Dermis microvascular lymphatic vessel endothelial cell (primary cell): ENCODE data around the gene RAD51B. TPM values are rescaled to one million over a fixed set of nuclear protein-coding genes. Genes with fewer than 3 reads are reported as not detected.

Experiments used
- DNase-seq, 2 donors: peaks; one replicate each; pipeline versions ENCODE4 v3.0.0 to v3.0.0-alpha.2; 2010; ENCODE audit warnings: low read depth in 2 of 2
- total RNA-seq: library from RNA; depleted of rRNA; stranded (reverse); fragments of >200 nt; gene quantifications from 2 replicates; pipeline ENCODE4 v1.2.1, GENCODE V29; 2014

RAD51B gene
- total RNA-seq, 1 donor from 2014 or later, result 9.2 TPM

- DNase-seq, result no peak
Measured at GRCh38 chr14:68542346-68542745, 722.8 kb downstream of the RAD51B start.

- no peak for DNase-seq
Measured at GRCh38 chr14:68543516-68543915, 723.9 kb downstream of the RAD51B start.

- no peak for DNase-seq
Measured at GRCh38 chr14:68544081-68544892, 724.7 kb downstream of the RAD51B start.

- DNase-seq, result no peak
Measured at GRCh38 chr14:68546839-68547238, 727.3 kb downstream of the RAD51B start.

- DNase-seq, result no peak
Measured at GRCh38 chr14:68547305-68548193, 728.0 kb downstream of the RAD51B start.

- no peak for DNase-seq
Measured at GRCh38 chr14:68548194-68549076, 728.9 kb downstream of the RAD51B start.

- DNase-seq, result peak; percentile 41 to 55
Measured at GRCh38 chr14:68550338-68550715, 730.7 kb downstream of the RAD51B start.

GRCh38 chr14:68551045-68551683 is 731.6 kb downstream of the RAD51B start:
- no peak for DNase-seq

GRCh38 chr14:68552075-68552474 is 732.5 kb downstream of the RAD51B start:
- no peak for DNase-seq

- DNase-seq, result peak in 1 of 2 donors; percentile 78
Measured at GRCh38 chr14:68552602-68553001, 733.0 kb downstream of the RAD51B start.

- no peak for DNase-seq
Measured at GRCh38 chr14:68553311-68553710, 733.7 kb downstream of the RAD51B start.

- no peak for DNase-seq
Measured at GRCh38 chr14:68554231-68554630, 734.7 kb downstream of the RAD51B start.

GRCh38 chr14:68556253-68556652 is 736.7 kb downstream of the RAD51B start:
- no peak for DNase-seq

GRCh38 chr14:68557648-68558047 is 738.1 kb downstream of the RAD51B start:
- peak in 1 of 2 donors; percentile 63 for DNase-seq

GRCh38 chr14:68558096-68558495 is 738.5 kb downstream of the RAD51B start:
- no peak for DNase-seq

- DNase-seq, result no peak
Measured at GRCh38 chr14:68559949-68560348, 740.4 kb downstream of the RAD51B start.

GRCh38 chr14:68561531-68562007 is 742.0 kb downstream of the RAD51B start:
- DNase-seq, result no peak

- no peak for DNase-seq
Measured at GRCh38 chr14:68562911-68563250, 743.3 kb downstream of the RAD51B start.

GRCh38 chr14:68563251-68564131 is 743.9 kb downstream of the RAD51B start:
- no peak for DNase-seq
